ENCODE results near the gene ZNF280B.
"Not testable (repeated sequence)": the region's sequence is repeated elsewhere in the genome, so short reads cannot be mapped to it uniquely, and the experiment has no call there.

Gene ZNF280B

DNA sequence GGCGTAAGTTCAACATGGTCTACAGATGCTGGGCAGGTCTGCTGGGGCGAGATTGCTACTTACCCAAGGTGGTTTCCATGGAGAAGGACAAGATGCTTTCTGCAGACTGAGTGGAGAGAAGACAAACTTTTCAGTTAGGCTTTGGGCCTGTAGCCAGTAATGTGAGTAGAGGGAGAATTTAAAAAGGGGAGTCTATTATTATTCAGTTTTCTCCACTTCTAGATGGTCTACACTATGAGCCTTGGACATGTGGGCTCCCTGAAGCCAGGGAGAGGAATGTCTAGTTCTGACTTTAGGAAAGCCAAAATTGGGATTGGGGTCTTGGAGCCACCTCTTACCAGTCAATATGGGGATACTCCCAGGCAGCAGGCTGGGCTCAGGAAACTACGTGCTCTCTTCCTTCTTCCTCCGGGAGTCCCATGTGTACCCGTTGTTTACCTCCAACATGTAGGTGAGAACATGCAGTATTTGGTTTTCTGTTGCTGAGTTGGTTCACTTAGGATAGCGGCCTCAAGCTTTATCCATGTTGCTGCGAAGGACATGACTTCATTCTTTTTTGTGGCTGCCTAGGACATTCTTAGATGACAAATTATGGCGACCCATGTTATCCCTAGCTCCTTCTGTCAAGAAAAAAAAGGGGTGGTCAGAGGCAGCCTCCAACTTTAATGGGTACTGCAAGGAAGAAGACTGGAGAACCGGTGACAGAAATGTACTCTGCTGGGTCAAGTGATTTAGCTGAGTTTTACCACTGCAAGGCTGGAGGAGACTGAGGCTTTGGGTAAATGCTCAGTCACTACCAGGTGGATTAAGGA is 26.3 kb upstream of the ZNF280B start:
- DNase-seq (ENCODE audit: low spot score), result no peak

- no peak for DNase-seq (ENCODE audit: low spot score)
Measured at GRCh38 chr22:22533863-22534262, 25.3 kb upstream of the ZNF280B start.

GRCh38 chr22:22533417-22533816 is 24.9 kb upstream of the ZNF280B start:
- DNase-seq (ENCODE audit: low spot score), result no peak

- not testable (repeated sequence) for DNase-seq (ENCODE audit: low spot score)
Measured at GRCh38 chr22:22532547-22533071, 24.1 kb upstream of the ZNF280B start.

GRCh38 chr22:22531770-22532546 is 23.4 kb upstream of the ZNF280B start:
- DNase-seq (ENCODE audit: low spot score), result no peak

DNA sequence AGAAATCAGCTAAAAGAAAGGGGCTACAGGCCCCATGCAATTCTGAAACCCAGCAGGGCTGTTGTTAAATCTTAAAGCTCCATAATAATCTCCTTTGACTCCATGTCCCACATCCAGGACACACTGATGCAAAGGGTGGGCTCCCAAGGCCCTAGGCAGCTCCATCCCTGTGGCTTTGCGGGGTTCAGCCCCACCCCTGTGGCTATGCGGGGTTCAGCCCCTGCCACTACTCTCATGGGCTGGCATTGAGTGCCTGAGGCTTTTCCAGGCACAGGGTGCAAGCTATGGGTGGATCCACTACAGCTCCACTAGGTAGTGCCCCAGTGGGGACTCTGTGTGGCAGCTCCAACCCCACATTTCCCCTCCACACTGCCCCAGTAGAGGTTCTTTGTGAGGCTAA is 20.2 kb upstream of the ZNF280B start:
- no peak for DNase-seq (ENCODE audit: low spot score)

DNA sequence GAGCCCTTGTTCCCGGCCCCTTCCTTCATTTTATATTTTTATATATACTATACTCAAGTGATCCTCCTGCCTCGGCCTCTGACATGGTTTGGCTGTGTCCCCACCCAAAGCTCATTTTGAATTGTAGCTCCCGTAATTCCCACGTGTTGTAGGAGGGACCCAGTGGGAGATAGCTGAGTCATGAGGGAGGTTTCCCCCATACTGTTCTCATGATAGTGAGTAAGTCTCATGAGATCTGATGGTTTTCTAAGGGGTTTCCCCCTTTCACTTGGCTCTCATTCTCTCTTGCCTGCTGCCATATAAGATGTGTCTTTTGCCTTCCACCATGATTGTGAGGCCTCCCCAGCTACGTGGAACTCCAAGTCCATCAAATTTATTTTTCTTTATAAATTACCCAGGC is 18.8 kb upstream of the ZNF280B start:
- DNase-seq (ENCODE audit: low spot score), result no peak

GRCh38 chr22:22526125-22526912 is 17.8 kb upstream of the ZNF280B start:
- DNase-seq (ENCODE audit: low spot score), result no peak

DNA sequence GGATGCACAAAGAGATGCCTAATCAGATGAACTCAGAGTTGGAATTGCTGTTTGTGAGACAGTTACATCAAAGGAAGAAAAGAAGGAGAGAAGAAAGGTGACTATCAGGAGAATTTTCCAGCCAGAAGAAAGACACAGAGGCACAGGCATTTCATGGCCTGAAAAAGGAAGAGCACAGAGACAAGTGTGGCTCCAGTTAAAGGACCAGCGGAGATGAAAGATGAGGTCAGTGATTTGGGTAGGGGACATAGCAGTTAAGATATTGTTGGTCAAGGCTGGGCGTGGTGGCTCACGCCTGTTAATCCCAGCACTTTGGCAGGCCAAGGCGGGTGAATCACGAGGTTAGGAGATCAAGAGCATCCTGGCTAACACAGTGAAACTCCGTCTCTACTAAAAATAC is 15.0 kb upstream of the ZNF280B start:
- DNase-seq (ENCODE audit: low spot score), result no peak

DNA sequence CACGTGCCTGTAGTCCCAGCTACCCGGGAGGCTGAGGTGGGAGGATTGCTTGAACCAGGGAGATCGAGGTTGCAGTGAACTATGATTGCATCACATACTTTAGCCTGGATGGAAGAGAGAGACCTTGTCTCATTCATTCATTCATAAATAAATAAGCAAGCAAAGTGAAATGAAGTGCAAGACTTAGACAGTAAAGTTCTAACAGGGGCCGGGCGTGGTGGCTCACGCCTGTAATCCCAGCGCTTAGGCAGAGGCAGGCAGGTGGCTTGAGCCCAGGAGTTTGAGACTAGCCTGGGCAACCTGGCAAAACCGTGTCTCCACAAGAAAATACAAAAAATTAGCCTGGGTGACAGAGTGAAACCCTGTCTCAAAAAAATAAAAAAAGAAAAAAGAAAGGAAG is 13.1 kb upstream of the ZNF280B start:
- DNase-seq (ENCODE audit: low spot score), result no peak

DNA sequence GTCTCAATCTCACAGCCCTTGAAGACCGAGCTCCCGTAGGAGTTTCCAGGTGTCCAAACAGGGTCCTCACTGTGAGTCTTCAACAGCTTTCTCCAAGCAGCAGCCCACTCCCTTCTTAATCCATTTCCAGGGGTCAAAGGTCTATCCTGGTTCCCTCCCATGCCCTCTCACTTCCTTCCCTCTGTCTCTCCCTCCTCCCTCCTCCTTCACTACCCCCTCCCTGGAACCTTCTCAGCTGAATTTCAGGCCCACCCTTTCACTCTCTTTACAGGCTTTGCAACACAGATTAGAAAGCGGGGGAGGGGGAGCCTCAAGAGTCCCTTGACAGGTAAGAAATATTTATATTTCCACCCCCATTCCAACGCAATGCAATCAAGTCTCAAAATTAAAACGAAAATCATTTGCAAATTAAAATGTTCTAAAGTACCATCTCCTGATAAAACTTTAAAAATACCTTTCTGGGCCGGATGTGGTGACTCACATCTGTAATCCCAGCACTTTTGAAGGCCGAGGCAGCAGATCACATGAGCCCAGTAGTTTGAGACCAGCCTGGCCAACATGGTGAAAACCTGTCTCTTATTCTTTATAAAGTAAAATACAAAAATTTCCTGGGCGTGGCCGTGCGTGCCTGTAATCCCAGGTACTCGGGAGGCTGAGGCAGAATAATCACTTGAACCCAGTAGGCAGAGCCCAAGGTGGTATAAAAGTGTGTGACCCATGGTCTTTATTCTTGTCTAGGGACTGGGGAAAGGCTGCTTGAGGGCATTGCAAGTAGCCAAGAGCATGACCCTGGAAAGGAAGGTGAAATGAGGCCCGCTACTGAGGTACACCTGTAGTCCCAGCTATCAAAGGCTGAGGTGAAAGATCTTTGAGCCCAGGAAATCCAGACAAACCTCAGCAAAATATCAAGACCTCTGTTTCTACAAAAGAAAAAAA is 12.4 kb upstream of the ZNF280B start:
- DNase-seq (ENCODE audit: low spot score), result no peak

DNA sequence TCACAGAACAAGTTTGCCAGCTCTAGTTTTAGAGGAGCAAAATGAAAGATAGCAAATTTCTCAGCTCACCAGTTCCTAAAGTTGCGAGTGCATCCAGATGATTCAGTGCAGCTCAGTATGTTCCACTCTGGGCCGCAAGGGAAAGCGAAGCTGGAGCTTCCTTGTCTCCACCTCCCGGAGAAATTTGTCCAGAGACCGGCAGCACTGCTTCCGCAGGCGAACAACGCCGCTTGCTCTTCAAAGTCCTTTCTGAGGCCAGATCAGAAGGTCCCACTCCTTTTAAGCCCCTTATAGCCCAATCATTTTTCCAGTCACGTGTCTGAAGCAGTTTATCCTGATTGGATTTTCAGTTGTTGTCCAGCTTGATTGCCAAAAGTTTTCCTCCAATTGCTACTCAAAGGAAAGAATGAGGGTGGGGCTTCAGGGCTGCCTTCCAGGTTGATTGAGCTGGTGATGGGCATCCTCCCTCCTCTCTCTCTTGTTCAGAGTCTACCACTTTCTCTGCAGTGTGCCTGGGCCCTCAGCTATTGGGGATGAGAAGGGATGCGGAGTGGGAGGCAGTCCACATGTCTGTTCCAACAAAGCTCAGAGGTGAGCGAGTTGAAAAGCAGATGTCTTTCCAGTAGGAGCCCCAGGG is 11.6 kb upstream of the ZNF280B start, which contains the start of gene ZNF280A:
TSS of gene ZNF280A (minus strand) at position 251 of the 637 bp plus-strand sequence. CDS start 4,640 bp downstream, outside the sequence.
- DNase-seq (ENCODE audit: low spot score), result no peak

- no peak for DNase-seq (ENCODE audit: low spot score)
Measured at GRCh38 chr22:22519591-22519990, 11.0 kb upstream of the ZNF280B start.

GRCh38 chr22:22516992-22517391 is 8.4 kb upstream of the ZNF280B start:
- no peak for DNase-seq (ENCODE audit: low spot score)

- DNase-seq (ENCODE audit: low spot score), result no peak
Measured at GRCh38 chr22:22515890-22516289, 7.3 kb upstream of the ZNF280B start.

- not testable (repeated sequence) for DNase-seq (ENCODE audit: low spot score)
Measured at GRCh38 chr22:22514431-22514830, 5.9 kb upstream of the ZNF280B start.

- DNase-seq (ENCODE audit: low spot score), result no peak
Measured at GRCh38 chr22:22513619-22514018, 5.1 kb upstream of the ZNF280B start.

DNA sequence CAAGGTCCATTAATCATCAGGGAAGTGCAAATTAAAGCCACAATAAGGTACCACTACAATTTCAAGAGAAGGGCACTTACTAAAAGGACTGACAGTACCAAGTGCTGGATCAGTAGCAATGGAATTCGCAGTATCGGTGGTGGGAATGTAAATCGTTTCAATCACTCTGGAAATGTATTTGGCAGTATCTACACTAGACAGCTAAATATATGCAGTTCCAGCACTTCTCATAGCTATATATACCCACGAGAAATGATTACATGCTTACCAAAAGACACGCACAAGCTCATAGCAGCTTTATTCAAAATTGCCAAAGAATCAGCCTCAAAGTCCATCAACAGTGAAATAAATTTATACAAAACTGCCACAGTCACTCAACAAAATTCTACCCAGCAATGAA is 4.4 kb upstream of the ZNF280B start:
- no peak for DNase-seq (ENCODE audit: low spot score)

DNA sequence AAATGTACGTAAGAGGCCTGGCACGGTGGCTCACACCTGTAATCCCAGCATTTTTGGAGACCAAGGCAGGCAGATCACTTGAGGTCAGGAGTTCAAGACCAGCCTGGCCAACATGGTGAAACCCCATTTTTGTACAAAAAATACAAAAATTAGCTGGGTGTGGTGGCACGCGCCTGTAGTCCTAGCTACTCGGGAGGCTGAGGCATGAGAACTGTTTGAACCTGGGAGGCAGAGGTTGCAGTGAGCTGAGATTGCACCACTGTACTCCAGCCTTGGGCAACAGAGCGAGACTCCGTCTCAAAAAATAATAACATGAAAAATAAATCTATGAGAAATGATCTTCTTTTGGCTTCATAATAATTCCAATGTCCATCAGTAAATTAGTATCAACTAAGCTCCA is 2.3 kb upstream of the ZNF280B start:
- not testable (repeated sequence) for DNase-seq (ENCODE audit: low spot score)

DNA sequence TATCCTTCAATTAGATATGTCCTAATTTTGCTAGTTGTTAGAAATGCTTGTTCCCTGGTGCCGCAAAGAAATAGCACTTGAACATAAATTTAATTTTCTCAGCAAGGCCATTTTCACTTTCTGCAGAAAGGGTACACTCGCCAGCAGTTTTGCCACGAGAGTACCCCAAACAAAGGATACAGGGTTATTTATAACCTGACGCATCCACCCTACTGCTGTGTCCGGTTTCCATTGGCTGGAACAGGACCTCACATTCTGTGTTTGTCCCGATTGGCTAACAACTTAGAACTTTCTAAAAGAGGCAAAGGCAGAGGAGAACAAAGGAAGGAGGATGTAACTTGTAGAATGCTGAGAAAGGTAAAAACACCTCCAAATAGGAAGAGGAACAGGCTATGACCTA is 1.4 kb upstream of the ZNF280B start:
- not testable (repeated sequence) for DNase-seq (ENCODE audit: low spot score)
